Bone marrow (tissue), 2 donors: ENCODE data around the gene NCLN.
"Not testable (repeated sequence)": the region's sequence is repeated elsewhere in the genome, so short reads cannot be mapped to it uniquely, and the experiment has no call there.

ENCODE experiments used
- DNase-seq, 2 donors: peaks; one replicate each; lab custom pipeline; 2025; lab: John Stamatoyannopoulos, UW

Gene NCLN

DNA sequence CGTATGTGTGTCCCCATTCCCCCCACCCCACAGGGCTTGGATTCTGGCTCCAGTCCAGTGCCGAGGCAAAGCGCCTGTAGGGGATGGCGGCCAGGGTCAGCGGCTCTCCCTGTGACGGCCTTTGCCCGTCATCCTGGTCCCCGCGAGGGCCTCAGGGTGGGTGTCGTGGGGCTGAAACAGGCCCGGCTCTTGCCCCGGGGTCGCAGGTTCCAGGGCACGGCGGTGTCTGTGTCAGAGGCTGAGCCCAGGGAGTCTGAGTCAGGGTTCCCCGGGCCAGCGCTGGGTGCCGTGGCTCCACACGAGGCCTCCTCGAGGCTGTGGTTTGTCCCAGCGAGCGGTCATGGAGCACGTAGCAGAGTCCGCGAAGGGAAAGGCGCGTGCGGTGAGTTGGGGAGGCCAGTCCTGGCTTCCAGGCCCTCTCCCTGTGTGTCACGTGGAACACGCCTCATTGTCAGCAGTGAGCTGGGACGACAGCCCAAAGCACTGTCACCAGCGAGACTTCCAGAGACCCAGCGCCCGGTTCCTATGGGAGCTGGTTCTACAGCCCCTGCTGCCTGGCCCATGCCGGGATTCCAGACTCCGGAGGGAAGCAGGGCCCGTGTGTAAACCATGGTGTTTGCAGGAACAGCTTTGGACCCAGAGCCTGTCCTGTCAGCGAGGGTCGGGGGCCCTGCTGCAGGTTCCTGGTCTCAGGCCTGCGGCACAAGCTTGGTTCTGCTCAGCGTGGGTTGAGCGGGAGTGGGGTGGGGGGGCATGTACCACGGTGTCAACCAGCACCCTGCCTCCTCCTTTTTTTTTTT, 13.4 kb downstream of the NCLN start:
- no peak for DNase-seq

DNA sequence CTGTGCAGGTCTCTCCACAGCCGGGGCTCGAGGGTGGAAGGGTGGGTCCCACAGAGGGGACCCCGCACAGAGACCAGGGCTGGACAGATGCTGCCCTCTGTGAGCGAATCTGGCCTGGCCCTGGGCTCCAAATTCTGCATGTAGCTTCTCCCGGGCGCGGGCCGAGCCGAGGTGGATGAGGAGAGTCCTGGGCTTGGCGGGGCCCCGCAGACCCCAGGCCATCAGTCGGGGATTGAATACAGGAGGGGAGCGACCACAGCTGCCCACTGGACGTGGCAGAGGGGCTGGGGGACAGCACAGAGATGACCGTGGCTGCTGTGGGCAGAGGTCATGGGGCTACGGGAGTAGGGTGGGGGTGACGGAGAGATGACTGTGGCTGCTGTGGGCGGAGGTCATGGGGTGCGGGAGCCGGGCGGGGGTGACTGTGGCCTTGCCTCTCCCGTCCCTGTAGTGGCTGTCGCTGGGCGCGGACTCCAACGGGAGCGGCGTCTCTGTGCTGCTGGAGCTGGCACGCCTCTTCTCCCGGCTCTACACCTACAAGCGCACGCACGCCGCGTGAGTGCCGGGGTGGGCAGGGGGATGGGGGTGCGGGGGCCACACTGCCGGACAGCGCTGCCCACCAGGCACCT, 15.5 kb downstream of the NCLN start:
- DNase-seq, result no peak

DNA sequence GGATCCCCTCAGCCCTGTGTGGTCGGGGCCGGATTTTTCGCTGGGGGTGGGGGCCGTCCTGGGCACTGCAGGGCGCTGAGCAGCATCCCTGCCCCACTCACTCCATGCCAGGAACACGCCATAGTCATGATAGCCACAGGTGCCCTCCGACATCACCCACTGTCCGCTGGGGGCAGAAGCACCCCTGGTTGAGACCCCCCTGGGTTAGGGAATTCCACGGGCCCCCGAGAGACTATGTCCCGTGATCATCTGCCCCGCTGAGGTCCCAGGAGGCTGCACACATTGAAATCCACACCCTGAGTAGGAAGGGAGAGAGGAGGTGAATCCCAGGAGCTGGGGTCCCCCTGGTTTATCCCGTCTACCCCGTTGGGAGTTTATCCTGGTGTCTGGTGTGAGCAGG, 16.2 kb downstream of the NCLN start:
- DNase-seq, result no peak

GRCh38 chr19:3202346-3202745, 16.6 kb downstream of the NCLN start:
- DNase-seq, result no peak

- not testable (repeated sequence) for DNase-seq
These were observed 17.2 kb downstream of the NCLN start for GRCh38 chr19:3202895-3203294.

DNA sequence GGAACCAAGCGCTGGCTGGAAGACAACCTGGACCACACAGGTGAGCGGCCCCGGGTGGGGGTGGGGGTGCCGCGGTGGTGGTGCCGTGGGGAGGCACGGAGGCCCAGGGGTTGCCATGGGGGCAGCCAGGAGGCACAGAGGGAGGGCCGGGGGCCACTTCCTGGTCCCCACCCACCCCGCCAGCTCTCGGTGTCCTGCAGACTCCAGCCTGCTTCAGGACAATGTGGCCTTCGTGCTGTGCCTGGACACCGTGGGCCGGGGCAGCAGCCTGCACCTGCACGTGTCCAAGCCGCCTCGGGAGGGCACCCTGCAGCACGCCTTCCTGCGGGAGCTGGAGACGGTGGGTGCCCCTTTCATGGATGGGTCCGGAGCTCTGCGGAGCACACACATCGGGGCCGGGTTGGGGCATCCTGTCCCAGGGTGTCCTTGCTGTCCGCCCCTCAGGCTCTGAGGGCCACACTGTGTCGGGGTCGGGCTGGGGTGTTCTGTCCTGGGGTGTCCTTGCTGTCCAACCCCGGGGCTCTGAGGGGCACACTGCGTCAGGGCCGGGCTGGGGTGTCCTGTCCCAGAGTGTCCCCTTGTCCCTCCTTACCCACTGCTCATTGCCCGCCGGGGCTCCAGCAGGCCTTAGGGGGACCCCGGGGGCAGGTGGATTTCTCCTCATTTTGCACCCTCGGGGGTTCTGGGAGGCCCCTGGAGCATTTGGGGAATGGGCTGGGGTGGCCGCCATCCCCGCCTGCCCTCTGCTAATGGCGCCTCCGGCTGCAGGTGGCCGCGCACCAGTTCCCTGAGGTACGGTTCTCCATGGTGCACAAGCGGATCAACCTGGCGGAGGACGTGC, 18.3 kb downstream of the NCLN start:
- no peak for DNase-seq

- no peak for DNase-seq
These were observed 19.0 kb downstream of the NCLN start for GRCh38 chr19:3204646-3205275.

- DNase-seq, result no peak
These were observed 20.7 kb downstream of the NCLN start for GRCh38 chr19:3206216-3206953.

- DNase-seq, result no peak
These were observed 21.9 kb downstream of the NCLN start for GRCh38 chr19:3207461-3208242.

DNA sequence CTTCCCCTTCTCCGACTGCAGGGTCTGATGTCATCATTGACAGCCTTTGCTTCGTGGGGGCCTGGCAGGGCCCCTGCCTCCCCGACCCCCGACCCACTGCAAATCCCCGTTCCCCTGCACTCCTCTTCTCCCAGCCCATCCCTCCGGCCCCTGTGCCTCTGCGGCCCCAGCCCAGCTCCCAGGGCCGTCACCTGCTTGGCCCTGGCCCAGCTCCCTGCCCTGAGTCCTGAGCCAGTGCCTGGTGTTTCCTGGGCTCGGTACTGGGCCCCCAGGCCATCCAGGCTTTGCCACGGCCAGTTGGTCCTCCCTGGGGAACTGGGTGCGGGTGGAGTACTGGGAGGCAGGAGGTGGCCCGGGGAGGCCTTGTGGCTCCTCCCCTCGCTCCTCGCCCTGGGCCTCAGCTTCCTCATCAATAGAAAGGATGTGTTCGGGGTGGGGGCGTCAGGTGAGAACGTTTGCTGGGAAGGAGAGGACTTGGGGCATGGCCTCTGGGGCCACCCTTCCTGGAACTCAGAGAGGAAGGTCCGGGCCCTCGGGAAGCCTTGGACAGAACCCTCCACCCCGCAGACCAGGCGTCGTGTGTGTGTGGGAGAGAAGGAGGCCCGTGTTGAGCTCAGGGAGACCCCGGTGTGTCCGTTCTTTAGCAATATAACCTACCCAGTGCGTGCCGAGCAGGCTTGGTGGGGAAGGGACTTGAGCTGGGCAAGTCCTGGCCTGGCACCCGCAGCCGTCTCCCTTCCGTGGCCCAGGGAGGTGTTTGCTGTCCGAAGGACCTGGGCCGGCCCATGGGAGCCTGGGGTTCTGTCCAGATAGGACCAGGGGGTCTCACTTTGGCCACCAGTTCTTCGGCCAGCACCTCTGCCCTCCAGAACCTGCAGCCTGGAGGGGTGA, 22.8 kb downstream of the NCLN start:
- no peak for DNase-seq

DNA sequence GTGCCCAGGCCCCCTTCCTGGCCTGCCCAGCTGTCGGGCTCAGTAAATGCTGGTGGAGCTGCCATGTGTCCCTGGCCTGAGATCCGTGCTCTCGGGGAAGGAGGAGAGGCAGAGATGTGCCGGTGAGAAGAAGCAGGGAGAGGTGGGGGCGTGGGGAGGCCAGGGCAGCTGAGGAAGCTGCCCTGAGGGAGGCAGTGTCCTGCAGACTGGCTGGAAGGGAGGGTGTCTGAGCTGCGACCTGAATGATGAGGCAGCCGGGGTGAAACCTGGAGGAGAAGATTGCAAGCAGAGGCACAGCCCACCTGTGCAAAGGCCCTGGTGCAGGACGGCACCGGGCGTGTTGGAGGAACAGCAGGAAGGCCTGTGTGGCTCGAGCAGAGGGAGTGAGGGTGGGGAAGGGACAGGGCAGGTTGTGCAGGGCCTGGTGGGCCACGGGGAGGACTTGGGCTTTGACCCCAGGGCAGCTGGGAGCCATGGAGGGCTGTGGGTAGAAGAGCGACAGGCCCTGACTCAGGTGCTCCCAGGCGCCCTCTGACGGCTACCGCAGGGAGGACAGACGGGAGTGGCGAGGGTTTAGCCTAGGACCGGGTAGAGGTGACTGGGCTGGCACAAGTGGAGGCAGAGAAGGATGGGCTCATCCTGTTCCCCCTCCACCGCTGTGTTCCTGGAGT, 24.8 kb downstream of the NCLN start:
- DNase-seq, result peak; percentile 35 to 47

GRCh38 chr19:3211191-3211590, 25.5 kb downstream of the NCLN start:
- no peak for DNase-seq

- DNase-seq, result no peak
These were observed 27.4 kb downstream of the NCLN start for GRCh38 chr19:3213159-3213558.

DNA sequence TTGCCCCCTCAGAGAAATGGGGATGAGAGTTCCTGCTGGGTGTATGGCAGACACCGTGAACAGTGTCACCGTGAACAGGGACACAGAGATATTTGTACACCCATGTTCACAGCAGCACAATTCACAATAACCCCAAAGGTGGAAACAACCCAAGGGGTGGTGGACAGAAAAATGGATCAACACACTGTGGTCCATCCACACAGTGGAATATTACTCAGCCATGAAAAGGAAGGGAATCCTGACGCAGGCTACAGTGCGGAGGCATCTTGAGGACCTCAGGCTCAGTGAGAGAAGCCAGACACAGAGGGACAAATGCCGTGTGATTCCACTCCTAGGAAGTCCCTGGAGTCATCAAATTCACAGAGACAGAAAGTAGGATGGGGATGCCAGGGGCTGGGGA, 31.1 kb downstream of the NCLN start:
- no peak for DNase-seq

DNA sequence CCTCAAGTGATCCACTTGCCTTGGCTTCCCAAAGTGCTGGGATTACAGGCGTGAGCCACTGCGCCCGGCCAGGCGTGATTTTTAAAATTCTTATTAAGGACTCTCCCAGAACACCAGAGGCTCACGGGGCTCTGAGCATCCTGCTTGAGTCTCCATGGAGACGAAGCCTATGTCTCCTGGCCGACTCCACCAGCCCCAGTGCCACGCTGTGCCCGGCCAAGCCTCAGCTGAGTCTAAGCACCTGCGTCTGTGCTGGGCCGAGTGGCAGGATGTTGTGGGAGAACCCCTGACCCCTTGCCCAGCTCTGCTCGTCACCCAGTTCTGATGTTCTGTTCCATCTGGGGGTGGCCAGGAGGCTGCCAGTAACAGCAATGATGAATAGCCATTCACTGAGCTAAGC, 34.8 kb downstream of the NCLN start:
- DNase-seq, result no peak

- DNase-seq, result not testable (repeated sequence)
These were observed 35.8 kb downstream of the NCLN start for GRCh38 chr19:3221576-3221975.

- DNase-seq, result no peak
These were observed 37.0 kb downstream of the NCLN start for GRCh38 chr19:3222709-3223108.

DNA sequence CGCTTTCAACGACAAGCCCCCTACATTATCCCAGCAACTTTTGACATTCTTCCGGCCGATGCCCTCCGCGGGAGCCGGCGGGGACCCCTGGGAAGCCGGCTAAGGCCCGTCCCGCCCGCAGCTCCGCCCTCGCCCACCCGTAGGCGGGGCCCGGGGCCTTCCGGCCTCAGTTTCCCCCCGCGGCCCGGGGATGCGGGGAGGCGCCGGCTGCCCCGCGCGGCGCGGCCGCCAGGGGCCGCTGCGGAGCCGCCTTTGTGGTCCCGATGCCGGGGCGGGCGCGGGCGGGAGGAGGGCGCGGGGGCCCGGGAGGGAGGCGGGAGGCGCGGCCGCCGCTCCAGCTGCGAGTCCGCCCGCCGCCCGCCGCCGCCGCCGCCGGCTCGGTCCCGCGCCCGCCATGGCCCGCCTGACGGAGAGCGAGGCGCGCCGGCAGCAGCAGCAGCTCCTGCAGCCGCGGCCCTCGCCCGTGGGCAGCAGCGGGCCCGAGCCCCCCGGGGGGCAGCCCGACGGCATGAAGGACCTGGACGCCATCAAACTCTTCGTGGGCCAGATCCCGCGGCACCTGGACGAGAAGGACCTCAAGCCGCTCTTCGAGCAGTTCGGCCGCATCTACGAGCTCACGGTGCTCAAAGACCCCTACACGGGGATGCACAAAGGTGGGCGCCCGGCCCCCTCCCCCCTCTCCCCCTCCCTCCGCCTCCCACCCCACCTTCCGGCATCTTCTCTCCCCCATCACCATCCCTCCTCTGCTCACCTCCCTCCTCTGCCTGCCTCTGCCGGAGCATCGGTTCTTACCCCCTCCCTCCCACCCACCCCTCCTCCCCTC, 38.8 kb downstream of the NCLN start, which contains the start of gene CELF5:
CELF5 (plus strand) TSS at position 316 of the 823 bp plus-strand sequence; CDS start at position 395, 79 bp downstream.
- peak in 1 of 2 donors; percentile 5 for DNase-seq
